SKM-1 (cell line): ENCODE measurements around the gene PROM1.

Experiments used
- DNase-seq: peaks from one replicate; lab custom pipeline; 2025; ENCODE audit not compliant: unreplicated experiment; lab: John Stamatoyannopoulos, UW

Gene PROM1

DNA sequence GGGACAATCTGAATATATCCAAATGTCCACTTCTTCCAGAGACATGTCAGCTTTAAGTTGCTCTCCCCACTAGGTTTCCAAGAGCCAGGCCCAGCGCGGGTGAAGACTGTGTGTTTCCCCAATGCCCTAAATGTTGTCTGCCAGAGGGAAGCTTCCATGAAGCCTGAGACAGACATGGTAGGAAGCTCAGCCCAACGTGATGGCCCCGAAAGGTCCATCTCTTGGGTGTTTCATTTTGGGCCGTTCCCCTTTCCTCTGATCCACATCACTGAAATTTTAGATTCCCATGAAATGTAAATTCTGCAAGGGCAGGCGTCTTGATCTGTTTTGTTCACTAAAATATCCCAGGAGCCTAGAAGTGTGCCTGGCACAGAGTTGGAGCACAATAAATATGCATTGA lies 25.4 kb upstream of the PROM1 start:
- DNase-seq = no peak

- DNase-seq = no peak
Measured at GRCh38 chr4:16106956-16107355, 23.1 kb upstream of the PROM1 start.

DNA sequence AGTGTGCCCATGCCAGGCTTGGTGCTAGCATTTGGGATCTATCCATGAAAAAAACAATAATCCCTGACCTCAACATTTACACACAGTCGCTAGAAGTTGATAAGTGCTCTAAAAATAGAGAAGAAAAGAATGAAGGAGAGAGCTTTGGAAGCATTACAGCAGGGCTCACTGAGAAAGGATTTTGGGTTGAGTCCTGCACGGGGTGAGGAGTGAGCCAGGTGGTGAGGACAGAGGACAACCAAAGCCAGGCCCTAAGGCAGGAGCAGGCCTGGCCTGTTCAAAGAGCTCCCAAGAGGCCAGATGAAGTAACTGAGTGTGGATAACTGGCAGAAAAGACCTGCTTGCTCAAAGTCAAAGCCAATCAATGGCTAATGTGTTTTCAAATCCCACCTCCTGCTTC lies 20.7 kb upstream of the PROM1 start:
- no peak for DNase-seq

- DNase-seq = no peak
Measured at GRCh38 chr4:16102356-16102755, 18.5 kb upstream of the PROM1 start.

- DNase-seq = no peak
Measured at GRCh38 chr4:16100833-16101232, 17.0 kb upstream of the PROM1 start.

GRCh38 chr4:16092682-16093319 lies 9.0 kb upstream of the PROM1 start:
- DNase-seq = no peak

GRCh38 chr4:16090096-16090705 lies 6.4 kb upstream of the PROM1 start:
- DNase-seq = no peak

DNA sequence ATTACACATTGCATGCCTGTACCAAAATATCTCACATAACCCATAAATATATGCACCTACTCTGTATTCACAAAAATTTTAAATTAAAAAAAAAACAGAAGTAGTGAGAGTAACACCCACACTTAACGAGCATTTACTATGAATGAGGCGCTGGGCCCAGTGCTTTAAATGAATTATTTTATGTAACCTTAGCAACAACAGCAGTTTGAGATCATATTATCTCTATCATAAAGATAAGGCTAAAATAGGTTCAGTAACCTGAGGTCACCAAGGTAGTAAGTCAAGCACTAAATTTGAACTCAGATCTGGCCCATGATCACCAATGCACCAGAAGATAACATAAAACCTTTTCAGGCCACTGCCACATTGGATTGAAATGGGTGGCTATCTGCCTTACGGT lies 5.3 kb upstream of the PROM1 start:
- no peak for DNase-seq

DNA sequence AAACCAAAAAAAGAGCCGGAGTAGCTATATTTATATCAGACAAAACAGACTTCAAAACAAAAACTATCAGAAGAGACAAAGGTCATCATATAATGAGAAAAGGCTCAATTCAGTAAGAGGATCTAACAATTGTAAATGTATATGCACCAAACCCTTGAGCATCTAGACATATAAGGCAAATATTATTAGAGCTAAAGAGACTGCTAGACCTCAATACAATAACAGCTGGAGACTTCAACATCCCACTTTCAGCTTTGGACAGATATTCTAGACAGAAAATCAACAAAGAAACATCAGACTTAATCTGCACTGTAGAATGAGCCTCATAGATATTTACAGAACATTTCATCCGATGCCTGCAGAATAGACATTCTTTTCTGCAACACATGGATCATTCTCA lies 4.8 kb upstream of the PROM1 start:
- no peak for DNase-seq

GRCh38 chr4:16085822-16086221 lies 2.0 kb upstream of the PROM1 start:
- no peak for DNase-seq

DNA sequence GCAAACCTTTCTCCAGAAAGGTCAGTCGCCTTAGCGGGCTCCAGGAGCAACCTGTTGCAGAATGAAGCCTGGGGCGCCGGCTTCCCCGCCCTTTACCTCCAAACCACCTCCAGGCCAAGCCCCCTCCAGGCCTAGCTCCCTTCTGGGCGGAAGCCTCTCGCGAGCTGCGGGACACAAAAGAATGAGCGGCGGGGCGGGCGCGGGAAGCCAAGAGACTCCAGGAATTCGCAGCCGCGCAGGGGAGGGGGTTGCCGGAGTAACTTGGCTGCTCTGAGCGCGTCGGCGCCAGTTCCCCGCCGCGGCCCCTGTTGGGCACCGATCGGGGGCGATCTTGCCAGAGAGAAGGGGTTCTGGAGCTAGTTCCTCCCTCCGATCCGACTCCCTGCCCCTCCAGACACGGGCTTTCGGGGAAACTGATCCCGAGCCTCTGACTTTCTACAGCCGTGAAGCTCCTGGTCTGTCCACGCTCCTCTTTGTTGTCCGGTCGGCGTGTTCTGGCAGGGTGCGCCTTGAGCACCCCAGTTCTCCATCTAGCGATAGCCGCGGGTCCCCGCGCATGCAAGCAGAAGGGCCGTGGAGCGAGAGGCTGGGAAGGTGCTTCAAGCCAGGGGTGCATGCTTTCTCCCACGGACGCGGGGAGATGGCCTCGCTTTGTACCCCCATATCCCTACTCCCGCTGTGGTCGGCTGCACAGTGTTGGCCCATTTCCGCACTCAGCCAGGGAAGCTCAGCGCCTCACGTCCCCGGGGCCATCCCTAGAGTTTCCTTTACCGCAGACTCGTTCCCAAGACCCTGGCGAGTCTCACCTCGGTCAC lies 1.2 kb downstream of the PROM1 start:
- no peak for DNase-seq

GRCh38 chr4:16082041-16082425 lies 1.8 kb downstream of the PROM1 start:
- DNase-seq = no peak

DNA sequence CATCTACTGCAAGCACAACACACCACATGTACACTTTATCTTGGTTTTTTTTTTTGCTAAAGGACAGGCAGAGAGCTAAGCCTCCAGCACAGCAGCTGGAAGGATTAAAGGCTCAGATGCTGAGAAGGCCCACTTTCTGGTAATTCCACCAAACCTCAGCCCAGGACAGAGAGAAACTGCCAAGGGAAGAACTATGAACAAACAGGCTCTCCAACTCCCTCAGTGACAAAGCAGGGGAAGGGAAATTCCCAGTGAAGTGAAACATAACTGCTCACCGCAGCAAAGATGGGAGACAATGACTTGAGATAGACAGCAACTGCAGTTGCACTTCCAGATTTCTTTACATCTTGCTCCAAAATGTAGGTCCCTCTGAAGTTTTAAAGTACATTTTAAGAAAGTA lies 4.8 kb downstream of the PROM1 start:
- no peak for DNase-seq

GRCh38 chr4:16078195-16078760 lies 5.5 kb downstream of the PROM1 start:
- DNase-seq = no peak

DNA sequence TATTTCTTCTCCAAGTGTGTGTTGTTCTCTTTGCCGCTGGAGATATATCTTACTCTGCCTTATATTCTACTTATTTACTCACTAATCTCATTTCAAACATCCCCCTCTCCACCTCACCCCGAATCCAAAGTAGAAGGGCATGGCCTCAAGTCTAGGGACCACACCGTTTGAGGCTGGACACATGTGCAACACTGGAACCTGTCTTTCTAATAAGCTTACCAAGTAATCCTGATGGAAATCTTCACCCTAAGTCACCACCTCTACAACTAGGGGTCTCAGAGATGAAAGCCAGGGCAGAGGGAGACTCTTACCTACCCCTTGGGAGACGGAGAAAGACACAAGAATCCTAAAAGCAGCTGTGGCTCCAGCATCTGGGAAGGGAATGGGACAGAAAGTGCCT lies 6.0 kb downstream of the PROM1 start:
- DNase-seq = no peak

DNA sequence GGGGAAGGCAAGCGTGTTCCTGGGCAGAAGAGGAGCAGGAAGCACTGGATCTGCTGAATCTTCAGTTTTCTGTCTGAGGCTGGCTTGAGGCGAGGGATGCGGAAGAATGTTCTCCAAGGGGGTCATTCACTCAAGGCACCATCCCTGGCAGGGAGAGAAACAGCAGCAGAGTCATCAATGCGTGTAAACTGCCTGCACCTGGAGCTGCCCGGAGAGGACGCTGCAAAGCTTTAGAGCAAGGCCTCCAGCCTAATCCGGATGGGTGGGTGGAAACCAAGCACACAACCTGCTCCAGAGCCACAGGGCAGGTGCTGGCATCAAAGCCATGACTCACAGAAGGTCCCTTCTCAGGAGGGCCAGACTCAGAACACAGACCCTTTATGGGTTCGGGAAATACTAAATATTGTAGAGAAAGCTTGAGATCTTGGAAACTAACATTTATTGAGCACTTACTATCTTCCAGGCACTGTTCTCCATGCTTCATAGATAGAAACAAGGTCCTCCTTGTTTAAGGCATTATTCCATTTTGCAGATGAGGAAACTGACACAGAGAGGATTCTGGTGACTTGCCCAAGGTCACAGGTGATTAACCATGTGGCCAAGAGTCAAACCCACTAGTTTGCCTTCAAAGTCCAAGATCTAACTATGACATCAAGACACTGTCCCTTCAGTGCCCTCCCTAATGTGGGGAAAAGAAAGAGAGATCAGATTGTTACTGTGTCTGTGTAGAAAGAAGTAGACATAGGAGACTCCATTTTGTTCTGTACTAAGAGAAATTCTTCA lies 7.7 kb downstream of the PROM1 start:
- no peak for DNase-seq

- no peak for DNase-seq
Measured at GRCh38 chr4:16075061-16075460, 8.8 kb downstream of the PROM1 start.

DNA sequence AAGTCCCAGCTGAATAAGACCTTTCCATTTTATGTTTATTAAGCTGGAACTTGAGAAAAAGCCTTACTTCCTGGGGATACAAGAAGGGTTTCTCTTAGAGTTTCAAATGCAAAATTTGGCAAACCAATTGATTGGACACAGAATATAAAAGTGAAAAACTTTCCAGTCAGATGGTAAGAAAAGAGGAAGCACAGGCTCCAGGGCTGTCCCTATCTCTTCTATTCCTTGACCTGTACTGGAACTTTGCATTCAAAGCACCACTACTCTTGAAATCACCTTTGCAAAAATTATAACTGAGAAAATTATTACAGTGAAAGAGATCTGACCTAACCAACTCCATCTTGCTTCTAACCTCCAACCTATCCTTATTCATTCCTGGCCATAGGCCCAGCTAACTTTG lies 11.7 kb downstream of the PROM1 start:
- DNase-seq = no peak

DNA sequence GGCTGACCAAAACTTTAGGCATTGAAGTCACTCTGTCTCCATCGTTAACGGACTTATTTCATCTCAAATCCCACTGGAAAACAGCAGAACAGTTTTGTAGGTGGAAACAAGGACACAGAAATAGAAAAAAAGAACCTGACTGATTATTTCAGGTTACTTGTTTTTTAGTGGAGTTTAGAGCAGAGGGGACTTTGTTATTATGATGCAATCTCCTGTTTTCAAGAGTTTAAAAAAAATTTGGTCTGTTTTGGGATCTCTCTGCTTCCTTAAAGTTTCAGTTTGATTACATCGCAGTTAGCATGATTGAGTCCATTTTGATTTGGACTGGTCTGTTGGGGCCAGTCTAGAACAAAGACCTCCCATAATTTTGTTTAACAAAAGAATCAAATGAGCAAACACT lies 13.6 kb downstream of the PROM1 start:
- no peak for DNase-seq

DNA sequence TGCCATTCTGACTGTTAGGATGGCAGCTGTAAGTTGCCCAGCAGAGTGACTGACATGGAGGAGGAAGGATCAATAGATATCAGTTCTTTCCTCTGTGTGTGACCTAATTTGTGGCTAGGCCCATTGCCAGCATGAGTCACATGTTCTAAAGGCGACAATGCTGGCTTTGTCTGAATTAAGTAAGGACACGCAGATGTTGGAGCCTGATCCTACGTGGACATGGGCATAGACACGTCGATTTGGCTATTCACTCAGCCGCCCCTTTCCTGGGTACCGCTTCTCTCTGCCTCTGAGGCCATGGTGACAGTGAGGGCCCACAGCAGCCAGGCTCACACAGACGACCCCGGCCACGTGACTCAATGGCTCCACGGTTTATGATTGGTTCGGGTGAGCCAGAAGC lies 16.3 kb downstream of the PROM1 start:
- no peak for DNase-seq

GRCh38 chr4:16066586-16067128 lies 17.2 kb downstream of the PROM1 start:
- no peak for DNase-seq
